NCI-H446 treated with DMSO at 0.1 percent for 48 hours (cell line): ENCODE data around the gene SLC66A2.

ENCODE experiments used
- DNase-seq: peaks from one replicate; lab custom pipeline; 2025; lab: John Stamatoyannopoulos, UW

Gene SLC66A2

GRCh38 chr18:79919089-79919488 is 32.4 kb downstream of the SLC66A2 start:
- no peak for DNase-seq

DNA sequence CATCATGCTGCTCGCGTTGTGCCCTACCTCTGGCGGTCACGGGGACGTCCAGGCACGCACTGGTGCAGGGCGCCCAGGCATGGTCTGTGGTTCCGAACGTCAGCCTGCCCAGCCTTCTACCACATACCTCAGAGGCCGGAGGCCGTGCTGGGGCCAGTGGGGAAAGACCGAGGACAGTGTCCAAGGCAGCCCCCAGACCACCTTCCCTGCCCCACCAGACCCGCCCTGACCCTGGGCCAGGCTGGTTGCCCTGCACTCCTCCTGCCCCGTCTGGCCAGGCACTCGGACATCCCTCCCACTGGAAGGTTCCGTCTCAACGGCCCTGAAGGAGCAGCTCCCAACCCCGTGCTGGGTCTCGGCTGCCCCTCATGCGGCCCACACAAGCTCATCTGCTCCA is 32.8 kb downstream of the SLC66A2 start:
- no peak for DNase-seq

DNA sequence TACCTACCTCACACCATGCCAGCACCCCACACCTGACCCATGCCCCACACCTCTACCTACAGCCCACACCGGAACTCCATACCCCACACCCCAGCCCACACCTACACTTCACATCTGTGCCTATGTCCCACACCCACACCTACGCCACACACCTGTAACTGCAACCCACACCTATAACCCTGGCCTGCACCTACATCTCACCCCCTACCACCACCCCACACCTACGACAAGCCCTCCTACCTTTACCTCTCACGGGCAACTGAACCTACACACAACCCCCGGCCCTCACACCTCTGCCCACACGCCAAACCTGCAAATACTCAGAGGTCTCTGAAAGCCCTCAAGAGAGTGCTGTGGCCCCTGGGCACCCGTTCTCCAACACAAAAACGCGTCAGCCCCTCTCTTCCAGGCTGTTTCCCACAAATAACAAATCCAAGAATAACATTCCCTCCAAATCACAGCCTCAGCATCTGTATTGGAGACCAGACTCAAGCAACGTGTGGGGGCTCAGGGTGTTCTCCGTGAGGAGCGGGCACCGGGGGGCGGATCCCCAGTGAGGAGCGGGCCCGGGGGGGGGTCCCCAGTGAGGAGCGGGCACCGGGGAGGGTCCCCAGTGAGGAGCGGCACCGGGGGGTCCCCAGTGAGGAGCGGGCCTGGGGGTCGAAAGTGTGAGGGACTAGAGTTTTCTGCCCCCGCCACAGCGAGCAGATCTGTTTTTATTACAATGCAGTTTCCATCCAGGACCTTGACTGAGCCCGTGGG is 33.4 kb downstream of the SLC66A2 start:
- DNase-seq, result no peak

- DNase-seq, result no peak
These were observed 34.1 kb downstream of the SLC66A2 start for GRCh38 chr18:79917169-79917852.

GRCh38 chr18:79916546-79917168 is 34.8 kb downstream of the SLC66A2 start:
- DNase-seq, result no peak

DNA sequence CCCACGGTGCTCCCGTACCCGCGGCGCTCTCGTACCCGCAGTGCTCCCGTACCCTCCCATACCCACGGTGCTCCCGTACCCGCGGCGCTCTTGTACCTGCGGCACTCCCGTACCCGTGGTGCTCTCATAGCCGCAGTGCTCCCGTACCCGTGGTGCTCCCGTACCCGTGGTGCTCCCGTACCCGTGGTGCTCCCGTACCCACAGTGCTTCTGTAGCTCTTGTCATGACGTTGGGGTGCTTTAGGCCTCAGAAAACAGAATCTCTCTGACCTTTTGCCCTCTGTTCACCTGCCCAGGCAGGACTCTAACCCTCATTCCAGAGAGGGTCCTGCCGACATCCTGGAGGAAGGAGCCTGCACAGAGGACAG is 35.3 kb downstream of the SLC66A2 start:
- DNase-seq, result no peak

DNA sequence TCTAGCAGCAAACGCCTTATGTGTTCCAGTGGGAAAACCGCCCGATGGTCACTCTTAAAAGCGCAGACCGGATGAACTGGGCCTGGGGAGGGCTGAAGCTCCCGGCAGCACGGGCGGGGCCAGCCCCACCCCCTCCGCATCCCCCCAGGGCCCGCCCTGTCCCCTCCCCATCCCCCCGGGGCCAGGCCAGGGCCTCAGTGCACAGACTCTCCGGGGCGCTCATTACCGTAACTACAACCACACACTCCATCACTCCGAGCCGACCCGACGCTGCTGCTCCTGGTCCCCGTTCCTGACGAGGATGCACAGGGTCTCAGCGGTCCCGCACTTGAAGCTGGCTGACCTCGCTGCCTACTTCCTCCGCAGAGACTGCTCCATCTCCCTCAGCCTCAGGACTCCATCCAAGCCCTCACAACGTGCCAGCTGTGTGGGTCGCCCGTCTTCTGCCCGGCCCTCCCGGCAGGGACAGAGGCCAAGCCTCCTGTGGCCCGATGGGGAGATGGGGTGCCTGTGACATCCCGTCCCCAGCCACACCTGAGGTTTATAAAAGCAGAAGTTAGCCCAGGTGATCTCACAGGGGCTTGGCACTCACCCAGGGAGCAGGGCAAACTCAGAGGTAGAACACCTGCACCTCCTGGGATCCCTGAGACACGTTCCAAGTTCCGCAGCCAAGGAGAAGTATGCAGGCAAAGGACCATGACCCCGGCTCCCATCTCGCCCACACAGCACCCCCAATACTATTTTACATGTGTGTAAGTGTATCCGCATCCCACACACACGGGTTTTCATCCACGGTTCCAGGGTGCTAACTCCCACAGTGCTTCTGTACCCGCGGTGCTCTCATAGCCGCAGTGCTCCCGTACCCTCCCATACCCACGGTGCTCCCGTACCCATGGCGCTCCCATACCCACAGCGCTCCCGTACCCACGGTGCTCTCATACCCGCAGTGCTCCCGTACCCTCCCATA is 36.0 kb downstream of the SLC66A2 start:
- no peak for DNase-seq

GRCh38 chr18:79914614-79915160 is 36.8 kb downstream of the SLC66A2 start:
- no peak for DNase-seq

GRCh38 chr18:79912994-79913831 is 38.2 kb downstream of the SLC66A2 start:
- no peak for DNase-seq

GRCh38 chr18:79912409-79912991 is 39.0 kb downstream of the SLC66A2 start:
- no peak for DNase-seq

- DNase-seq, result no peak
These were observed 39.8 kb downstream of the SLC66A2 start for GRCh38 chr18:79911344-79912270.

DNA sequence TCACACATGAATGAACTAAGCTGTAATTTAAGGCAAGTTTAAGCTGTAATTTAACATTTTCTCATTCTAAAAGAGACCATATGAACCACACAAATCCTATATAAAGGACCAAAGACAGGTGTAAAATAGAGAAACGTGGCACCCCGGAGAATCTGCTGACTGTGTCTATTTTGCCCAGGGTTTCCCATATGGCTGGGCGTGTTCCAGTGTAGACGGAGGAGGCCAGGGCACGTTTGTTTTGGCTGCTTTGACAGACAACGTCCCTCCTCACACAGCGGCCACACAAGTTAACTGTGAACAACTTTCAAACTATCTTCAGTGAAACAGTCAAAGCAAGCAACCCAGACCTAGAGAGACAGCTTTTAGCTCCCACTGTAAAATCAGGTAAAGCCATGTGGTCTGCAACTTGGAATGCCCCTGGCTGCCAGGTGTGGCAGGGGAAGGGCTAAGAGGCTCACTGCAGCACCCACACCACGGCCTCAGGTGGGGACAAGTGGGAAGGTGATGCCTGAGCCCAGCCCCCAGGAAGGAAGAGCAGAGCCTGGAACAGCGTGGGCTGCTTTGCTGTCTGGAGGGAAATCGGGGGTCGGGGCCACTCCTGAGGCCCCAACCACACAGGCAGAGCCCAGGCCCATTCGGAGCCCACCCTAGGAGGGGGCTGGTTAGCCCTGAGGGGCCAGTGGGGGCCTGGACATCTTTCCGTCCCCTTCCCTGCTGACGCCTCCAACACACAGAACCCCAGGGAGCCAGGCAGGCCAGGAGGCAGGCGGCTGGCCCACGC is 40.7 kb downstream of the SLC66A2 start:
- DNase-seq, result no peak

- no peak for DNase-seq
These were observed 44.7 kb downstream of the SLC66A2 start for GRCh38 chr18:79906706-79907105.

DNA sequence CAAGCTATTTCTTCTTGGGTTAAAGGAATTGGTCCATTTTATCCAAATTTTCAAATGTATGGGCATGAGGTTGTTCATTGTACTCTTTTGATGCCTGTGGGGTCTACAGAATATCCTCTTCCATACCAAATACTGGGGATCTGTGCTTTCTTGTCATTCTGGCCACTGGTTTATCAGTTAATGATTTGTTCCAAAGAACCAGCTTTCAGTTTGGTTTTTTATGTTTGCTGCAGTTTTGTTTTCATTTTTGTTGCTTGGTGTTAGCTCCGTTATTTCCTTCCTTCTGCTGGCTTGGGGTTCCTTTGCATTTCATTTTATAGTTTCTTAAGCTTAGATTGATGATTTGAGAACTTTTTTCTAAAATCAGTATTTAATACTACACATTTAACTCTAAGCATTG is 45.5 kb downstream of the SLC66A2 start:
- DNase-seq, result no peak

DNA sequence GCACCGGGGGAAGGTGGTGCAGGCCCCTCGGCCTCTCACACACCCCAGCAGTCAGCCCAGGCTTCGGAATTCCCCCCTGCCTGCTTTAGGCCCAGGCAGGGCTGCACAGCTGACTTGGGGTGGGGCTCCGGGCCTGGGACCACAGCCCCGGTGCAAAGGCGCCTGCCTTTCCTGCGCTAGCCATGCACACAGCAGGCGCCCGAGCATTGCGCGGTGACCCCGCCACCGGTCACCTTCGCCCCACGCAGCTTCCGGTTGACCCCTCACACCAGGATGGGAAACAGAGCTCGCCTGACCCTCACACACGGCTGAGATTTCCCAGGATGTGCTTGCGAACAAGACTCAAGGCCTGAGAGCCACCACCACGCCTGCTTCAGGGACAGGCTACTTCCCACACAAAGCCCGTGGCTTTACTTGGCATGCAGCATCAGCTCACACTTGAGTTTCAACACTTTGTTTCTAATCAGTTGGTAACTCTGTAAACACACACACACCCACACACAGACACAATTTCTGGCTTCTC is 46.0 kb downstream of the SLC66A2 start:
- no peak for DNase-seq

DNA sequence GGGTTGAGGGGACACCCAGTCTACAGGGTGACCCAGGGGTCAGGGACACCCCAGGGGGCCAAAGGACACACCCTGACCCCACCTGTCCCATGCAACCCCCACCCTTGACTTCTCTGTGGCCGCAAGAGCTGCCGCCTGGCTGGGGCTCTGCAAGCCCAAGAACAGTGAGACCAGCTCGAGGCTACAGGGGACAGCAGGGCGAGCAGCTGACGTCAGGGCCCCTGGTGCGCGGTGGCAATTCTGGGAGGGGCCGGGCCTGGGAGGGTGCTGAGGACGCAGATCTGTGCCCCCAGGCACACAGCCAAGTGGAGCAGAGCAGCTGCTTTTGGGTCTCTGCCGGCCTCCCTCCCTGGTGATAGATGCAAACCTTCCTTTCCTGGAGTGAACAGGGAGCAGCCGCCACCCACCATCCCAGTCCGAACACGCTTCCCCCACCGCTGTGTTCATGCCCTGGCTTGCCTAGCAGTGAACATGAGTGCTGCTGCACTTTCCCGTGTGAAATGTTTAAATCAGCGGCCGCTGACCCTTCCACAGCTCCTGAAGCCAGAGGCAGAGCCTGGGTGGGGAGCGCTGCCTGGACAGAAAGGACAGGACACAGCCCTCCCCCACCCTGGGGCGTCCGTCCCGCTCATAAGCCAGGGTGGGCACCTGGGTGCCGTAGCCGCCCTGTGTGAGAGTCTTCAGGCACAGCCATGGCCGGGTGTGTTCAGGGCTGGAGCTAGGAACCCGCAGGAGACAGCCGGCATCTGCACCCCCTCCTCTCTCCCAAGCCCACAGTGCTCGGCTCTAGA is 46.9 kb downstream of the SLC66A2 start:
- no peak for DNase-seq

- DNase-seq, result no peak
These were observed 47.6 kb downstream of the SLC66A2 start for GRCh38 chr18:79903787-79904356.
